Nephron (organoid): ENCODE data around the gene ZNF616.

Experiments
- H3K27ac Mint-ChIP-seq, 3 experiments: 2 replicates each; pipeline ENCODE4 v1.8.0; 2020; ENCODE audit warnings: mixed read lengths in 3 of 3, mild to moderate bottlenecking in 2 of 3, moderate library complexity in 1 of 3
- H3K27me3 Mint-ChIP-seq: 2 replicates; pipeline ENCODE4 v1.8.0; 2021; ENCODE audit warnings: low read depth, mild to moderate bottlenecking, moderate library complexity, mixed read lengths
- H3K36me3 Mint-ChIP-seq: 2 replicates; pipeline ENCODE4 v1.8.0; 2020; ENCODE audit warnings: low read depth, mixed read lengths
- H3K4me1 Mint-ChIP-seq: 2 replicates; pipeline ENCODE4 v1.8.0; 2020; ENCODE audit warnings: mixed read lengths
- H3K4me3 Mint-ChIP-seq, 3 experiments: 2 replicates each; pipeline ENCODE4 v1.8.0; 2020; ENCODE audit warnings: mild to moderate bottlenecking in 3 of 3, mixed read lengths in 3 of 3, moderate library complexity in 2 of 3
- H3K9me3 Mint-ChIP-seq: 2 replicates; pipeline ENCODE4 v1.8.0; 2020; ENCODE audit warnings: mixed read lengths
- CTCF ChIP-seq, 3 experiments: fragments of 200-600 bp; sonication (generic); IDR thresholded peaks; one replicate each; pipeline ENCODE4 v1.5.0; 2021; ENCODE audit warnings: antibody characterized with exemption in 3 of 3; ENCODE audit not compliant: unreplicated experiment in 3 of 3

The ZNF616 gene

GRCh38 chr19:52086481-52086880 lies 53.3 kb downstream of the ZNF616 start:
- peaks cover 76% of the 10 kb centered on the region for H3K9me3 Mint-ChIP-seq
- peaks cover 100% of the 10 kb centered on the region for H3K36me3 Mint-ChIP-seq
- H3K27ac Mint-ChIP-seq = no peak overlapping the region
- no peaks in the 10 kb centered on the region for H3K4me1 Mint-ChIP-seq
- no peaks in the 10 kb centered on the region for H3K27me3 Mint-ChIP-seq
- TF ChIP-seq CTCF (IDR thresholded peaks at IDR 0.05; ENCODE audit: unreplicated experiment in 3 of 3) = no peak
- no peak overlapping the region for H3K4me3 Mint-ChIP-seq

GRCh38 chr19:52070496-52070895 lies 69.2 kb downstream of the ZNF616 start:
- no peaks in the 10 kb centered on the region for H3K27me3 Mint-ChIP-seq
- H3K9me3 Mint-ChIP-seq = peaks cover 92% of the 10 kb centered on the region
- no peaks in the 10 kb centered on the region for H3K4me1 Mint-ChIP-seq
- TF ChIP-seq CTCF (IDR thresholded peaks at IDR 0.05; ENCODE audit: unreplicated experiment in 3 of 3) = no peak
- H3K36me3 Mint-ChIP-seq = peaks cover 100% of the 10 kb centered on the region
- H3K27ac Mint-ChIP-seq = no peak overlapping the region
- no peak overlapping the region for H3K4me3 Mint-ChIP-seq

GRCh38 chr19:52069653-52070052 lies 70.1 kb downstream of the ZNF616 start:
- Mint-ChIP-seq H3K9me3 (peaks cover 92% of the 10 kb centered on the region), H3K4me3 (no peak overlapping the region)
- TF ChIP-seq CTCF (IDR thresholded peaks at IDR 0.05; ENCODE audit: unreplicated experiment in 3 of 3) = no peak

GRCh38 chr19:52066258-52066863 lies 73.4 kb downstream of the ZNF616 start:
- H3K36me3 Mint-ChIP-seq = peaks cover 99% of the 10 kb centered on the region
- H3K4me3 Mint-ChIP-seq = no peak overlapping the region
- no peak overlapping the region for H3K27ac Mint-ChIP-seq
- H3K9me3 Mint-ChIP-seq = peaks cover 86% of the 10 kb centered on the region
- no peaks in the 10 kb centered on the region for H3K27me3 Mint-ChIP-seq
- H3K4me1 Mint-ChIP-seq = no peaks in the 10 kb centered on the region
- TF ChIP-seq CTCF (IDR thresholded peaks at IDR 0.05; ENCODE audit: unreplicated experiment in 3 of 3) = no peak

More at GRCh38 chr19:52069653-52070052, 70.1 kb downstream of the ZNF616 start:
- no peaks in the 10 kb centered on the region for H3K4me1 Mint-ChIP-seq
- no peak overlapping the region for H3K27ac Mint-ChIP-seq
- no peaks in the 10 kb centered on the region for H3K27me3 Mint-ChIP-seq
- peaks cover 100% of the 10 kb centered on the region for H3K36me3 Mint-ChIP-seq

- Mint-ChIP-seq H3K9me3 (peaks cover 86% of the 10 kb centered on the region), H3K36me3 (peaks cover 99% of the 10 kb centered on the region), H3K4me1 (no peaks in the 10 kb centered on the region), H3K27me3 (no peaks in the 10 kb centered on the region), H3K27ac (no peak overlapping the region), H3K4me3 (no peak overlapping the region)
- no peak for TF ChIP-seq CTCF (IDR thresholded peaks at IDR 0.05; ENCODE audit: unreplicated experiment in 3 of 3)
Measured at GRCh38 chr19:52065399-52065798, 74.3 kb downstream of the ZNF616 start.
